K562 (cell line): Measurements from ENCODE around the gene MED31.

Experiments used
- EP300 ChIP-seq: IDR thresholded peaks from 2 replicates; pipeline ENCODE4 v1.6.1; 2012; ENCODE audit warnings: low read length, improper control_type of control experiment
- FOXJ3 ChIP-seq: sonication (generic); formaldehyde crosslinking; IDR thresholded peaks from 2 replicates; pipeline ENCODE4 v1.4.0; 2020; ENCODE audit warnings: mild to moderate bottlenecking, missing genetic modification reagents
- POLR2A ChIP-seq: fragments of 450-650 bp; conservative IDR thresholded peaks from 2 replicates; pipeline ENCODE4 v1.6.1; 2016

DNA sequence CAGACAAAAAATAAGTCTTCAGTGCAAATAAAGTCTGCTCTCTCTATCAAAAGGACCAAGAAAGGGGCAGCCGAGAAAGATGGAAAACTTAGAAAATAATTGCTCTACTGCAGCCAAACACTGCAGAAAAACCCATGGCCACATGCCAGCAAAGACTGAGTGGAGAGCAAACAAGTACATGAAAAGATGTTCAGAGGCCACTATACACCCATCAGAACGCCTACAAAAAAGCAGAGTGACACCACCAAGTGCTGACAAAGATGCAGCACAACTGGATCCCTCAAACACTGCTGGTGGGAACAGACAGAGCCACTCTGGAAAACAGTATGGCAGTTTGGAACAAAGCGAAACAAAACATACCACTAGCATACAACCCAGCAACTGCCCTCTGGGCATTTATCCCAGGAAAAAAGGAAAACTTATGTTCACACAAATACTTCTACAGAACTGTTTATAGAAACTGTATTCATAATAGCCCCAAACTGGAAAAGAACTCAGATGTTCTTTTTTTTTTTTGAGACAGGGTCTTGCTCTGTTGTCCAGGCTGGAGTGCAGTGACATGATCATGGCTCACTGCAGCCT, 47.6 kb downstream of the MED31 start:
- TF ChIP-seq EP300: no peak
- no peak for TF ChIP-seq FOXJ3 (CRISPR knock-in tag)
- TF ChIP-seq POLR2A: no peak
